T-helper 2 cell treated with Interferon-gamma antibody and Interleukin-4, amounts not matched to agents 5 μg/mL and 100 μg/mL, for 36 hours (primary cell): ENCODE data around the gene FRMPD2.

ENCODE experiments used
- DNase-seq: peaks from one replicate; pipeline ENCODE4 v3.0.0; 2021; ENCODE audit warnings: low spot score
- H3K27ac Mint-ChIP-seq: one replicate; pipeline ENCODE4 v1.8.0; 2021; ENCODE audit warnings: mild to moderate bottlenecking, mixed read lengths
- H3K27me3 Mint-ChIP-seq: one replicate; pipeline ENCODE4 v1.8.0; 2021; ENCODE audit warnings: low read depth, mixed read lengths
- H3K36me3 Mint-ChIP-seq: one replicate; pipeline ENCODE4 v1.8.0; 2021; ENCODE audit warnings: low read depth, mixed read lengths
- H3K4me1 Mint-ChIP-seq: one replicate; pipeline ENCODE4 v1.8.0; 2021; ENCODE audit warnings: low read depth, mixed read lengths
- H3K4me3 Mint-ChIP-seq: one replicate; pipeline ENCODE4 v1.8.0; 2022; ENCODE audit warnings: mild to moderate bottlenecking, moderate library complexity, mixed read lengths
- H3K9me3 Mint-ChIP-seq: one replicate; pipeline ENCODE4 v1.8.0; 2021; ENCODE audit warnings: mixed read lengths

The FRMPD2 gene

GRCh38 chr10:48299066-48299465 is 24.6 kb upstream of the FRMPD2 start:
- DNase-seq: no peak
- no peaks in the 10 kb centered on the region for H3K36me3 Mint-ChIP-seq
- no peak overlapping the region for H3K4me3 Mint-ChIP-seq
- peaks cover 11% of the 10 kb centered on the region for H3K27me3 Mint-ChIP-seq
- H3K27ac Mint-ChIP-seq: no peak overlapping the region
- peaks cover 5% of the 10 kb centered on the region for H3K4me1 Mint-ChIP-seq
- no peaks in the 10 kb centered on the region for H3K9me3 Mint-ChIP-seq

- no peaks in the 10 kb centered on the region for H3K9me3 Mint-ChIP-seq
- no peaks in the 10 kb centered on the region for H3K36me3 Mint-ChIP-seq
- no peak overlapping the region for H3K4me3 Mint-ChIP-seq
- peaks cover 14% of the 10 kb centered on the region for H3K27me3 Mint-ChIP-seq
- peaks cover 2% of the 10 kb centered on the region for H3K4me1 Mint-ChIP-seq
- no peak for DNase-seq
- no peak overlapping the region for H3K27ac Mint-ChIP-seq
Observed at GRCh38 chr10:48296576-48297098, 22.1 kb upstream of the FRMPD2 start.

- no peak for DNase-seq
- no peaks in the 10 kb centered on the region for H3K36me3 Mint-ChIP-seq
- H3K4me3 Mint-ChIP-seq: no peak overlapping the region
- H3K9me3 Mint-ChIP-seq: no peaks in the 10 kb centered on the region
- peaks cover 14% of the 10 kb centered on the region for H3K4me1 Mint-ChIP-seq
- H3K27me3 Mint-ChIP-seq: peaks cover 8% of the 10 kb centered on the region
- H3K27ac Mint-ChIP-seq: no peak overlapping the region
Observed at GRCh38 chr10:48294431-48294830, 19.9 kb upstream of the FRMPD2 start.

- no peak for DNase-seq
- Mint-ChIP-seq H3K9me3 (no peaks in the 10 kb centered on the region), H3K27me3 (peaks cover 4% of the 10 kb centered on the region), H3K4me3 (no peak overlapping the region), H3K27ac (no peak overlapping the region), H3K36me3 (no peaks in the 10 kb centered on the region), H3K4me1 (peaks cover 24% of the 10 kb centered on the region)
Observed at GRCh38 chr10:48292616-48293015, 18.1 kb upstream of the FRMPD2 start.

- H3K9me3 Mint-ChIP-seq: no peaks in the 10 kb centered on the region
- H3K36me3 Mint-ChIP-seq: no peaks in the 10 kb centered on the region
- DNase-seq: no peak
- H3K4me3 Mint-ChIP-seq: no peak overlapping the region
- peaks cover 30% of the 10 kb centered on the region for H3K4me1 Mint-ChIP-seq
- H3K27ac Mint-ChIP-seq: no peak overlapping the region
- H3K27me3 Mint-ChIP-seq: peaks cover 4% of the 10 kb centered on the region
Observed at GRCh38 chr10:48291190-48291589, 16.7 kb upstream of the FRMPD2 start.

GRCh38 chr10:48290286-48290685 is 15.8 kb upstream of the FRMPD2 start:
- Mint-ChIP-seq H3K9me3 (peaks cover 1% of the 10 kb centered on the region), H3K4me3 (no peak overlapping the region), H3K4me1 (peaks cover 31% of the 10 kb centered on the region), H3K27me3 (peaks cover 6% of the 10 kb centered on the region), H3K36me3 (no peaks in the 10 kb centered on the region), H3K27ac (no peak overlapping the region)
- DNase-seq: no peak

- Mint-ChIP-seq H3K9me3 (peaks cover 7% of the 10 kb centered on the region), H3K36me3 (no peaks in the 10 kb centered on the region), H3K4me1 (peaks cover 32% of the 10 kb centered on the region), H3K27me3 (peaks cover 6% of the 10 kb centered on the region), H3K4me3 (no peak overlapping the region), H3K27ac (no peak overlapping the region)
- peak; percentile 49 for DNase-seq
Observed at GRCh38 chr10:48289501-48290238, 15.2 kb upstream of the FRMPD2 start.

GRCh38 chr10:48288661-48289060 is 14.2 kb upstream of the FRMPD2 start:
- H3K27ac Mint-ChIP-seq: no peak overlapping the region
- no peak overlapping the region for H3K4me3 Mint-ChIP-seq
- DNase-seq: no peak
- peaks cover 32% of the 10 kb centered on the region for H3K4me1 Mint-ChIP-seq
- H3K27me3 Mint-ChIP-seq: peaks cover 2% of the 10 kb centered on the region
- no peaks in the 10 kb centered on the region for H3K36me3 Mint-ChIP-seq
- peaks cover 17% of the 10 kb centered on the region for H3K9me3 Mint-ChIP-seq

GRCh38 chr10:48287417-48288391 is 13.2 kb upstream of the FRMPD2 start:
- Mint-ChIP-seq H3K4me3 (peak overlapping the region; percentile 41), H3K4me1 (peaks cover 32% of the 10 kb centered on the region), H3K36me3 (no peaks in the 10 kb centered on the region), H3K27me3 (peaks cover 2% of the 10 kb centered on the region), H3K9me3 (peaks cover 19% of the 10 kb centered on the region), H3K27ac (peak overlapping the region; percentile 17)
- DNase-seq: peak; percentile 45

GRCh38 chr10:48286356-48286755 is 11.9 kb upstream of the FRMPD2 start:
- no peak for DNase-seq
- no peaks in the 10 kb centered on the region for H3K36me3 Mint-ChIP-seq
- no peak overlapping the region for H3K27ac Mint-ChIP-seq
- peaks cover 2% of the 10 kb centered on the region for H3K27me3 Mint-ChIP-seq
- no peak overlapping the region for H3K4me3 Mint-ChIP-seq
- H3K9me3 Mint-ChIP-seq: peaks cover 26% of the 10 kb centered on the region
- H3K4me1 Mint-ChIP-seq: peaks cover 31% of the 10 kb centered on the region

- peaks cover 26% of the 10 kb centered on the region for H3K4me1 Mint-ChIP-seq
- H3K36me3 Mint-ChIP-seq: no peaks in the 10 kb centered on the region
- H3K9me3 Mint-ChIP-seq: peaks cover 31% of the 10 kb centered on the region
- H3K27me3 Mint-ChIP-seq: peaks cover 2% of the 10 kb centered on the region
- no peak overlapping the region for H3K27ac Mint-ChIP-seq
- no peak overlapping the region for H3K4me3 Mint-ChIP-seq
- no peak for DNase-seq
Observed at GRCh38 chr10:48285710-48286109, 11.2 kb upstream of the FRMPD2 start.

GRCh38 chr10:48284811-48285210 is 10.3 kb upstream of the FRMPD2 start:
- DNase-seq: no peak
- peaks cover 31% of the 10 kb centered on the region for H3K9me3 Mint-ChIP-seq
- peaks cover 22% of the 10 kb centered on the region for H3K4me1 Mint-ChIP-seq
- H3K36me3 Mint-ChIP-seq: no peaks in the 10 kb centered on the region
- H3K4me3 Mint-ChIP-seq: no peak overlapping the region
- H3K27ac Mint-ChIP-seq: no peak overlapping the region
- peaks cover 2% of the 10 kb centered on the region for H3K27me3 Mint-ChIP-seq

- H3K4me3 Mint-ChIP-seq: no peak overlapping the region
- DNase-seq: no peak
- peaks cover 2% of the 10 kb centered on the region for H3K27me3 Mint-ChIP-seq
- peaks cover 31% of the 10 kb centered on the region for H3K9me3 Mint-ChIP-seq
- peaks cover 23% of the 10 kb centered on the region for H3K4me1 Mint-ChIP-seq
- H3K27ac Mint-ChIP-seq: no peak overlapping the region
- no peaks in the 10 kb centered on the region for H3K36me3 Mint-ChIP-seq
Observed at GRCh38 chr10:48284002-48284546, 9.6 kb upstream of the FRMPD2 start.

GRCh38 chr10:48282829-48283228 is 8.3 kb upstream of the FRMPD2 start:
- peaks cover 31% of the 10 kb centered on the region for H3K9me3 Mint-ChIP-seq
- no peaks in the 10 kb centered on the region for H3K36me3 Mint-ChIP-seq
- no peak for DNase-seq
- peaks cover 18% of the 10 kb centered on the region for H3K4me1 Mint-ChIP-seq
- no peak overlapping the region for H3K27ac Mint-ChIP-seq
- no peak overlapping the region for H3K4me3 Mint-ChIP-seq
- H3K27me3 Mint-ChIP-seq: peaks cover 4% of the 10 kb centered on the region
